Esophagus muscularis mucosa (tissue), 2 donors: ENCODE measurements around the gene GBP4.

ENCODE experiments used
- POLR2A ChIP-seq: fragments of 450-650 bp; IDR thresholded peaks from one replicate; pipeline ENCODE4 v1.6.1; 2017; ENCODE audit warnings: antibody characterized with exemption, moderate library complexity, mild to moderate bottlenecking, low read depth
- POLR2AphosphoS5 ChIP-seq, 2 donors: sonication (generic); formaldehyde crosslinking; IDR thresholded peaks; one replicate each; pipeline ENCODE4 v1.6.1; 2017; ENCODE audit warnings: antibody characterized with exemption in 2 of 2

DNA sequence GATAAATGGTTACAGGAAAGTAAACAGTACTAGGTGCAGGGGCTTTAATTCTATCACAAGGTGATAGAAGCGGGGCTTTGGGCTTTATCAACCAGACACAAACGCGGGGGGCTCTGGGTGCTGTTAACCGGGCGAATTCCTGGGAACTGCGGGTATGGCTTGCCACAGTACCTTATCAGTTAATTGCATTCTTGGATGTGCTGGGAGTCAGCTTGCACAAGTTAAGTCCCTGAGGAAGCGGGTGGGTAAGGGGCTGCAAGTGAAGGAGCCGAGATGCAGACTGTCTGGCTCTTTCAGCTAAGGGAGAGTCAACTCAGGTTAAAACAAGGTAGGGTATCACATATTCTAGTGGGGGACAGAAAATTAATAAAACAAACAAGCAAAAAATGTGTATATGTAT, 661 bp downstream of the GBP4 start:
- no peak for TF ChIP-seq POLR2A
- TF ChIP-seq POLR2AphosphoS5 (IDR thresholded peaks at IDR 0.05), result no peak
